IMR-90 (cell line): ENCODE results near the gene OR7C1. TPM values are rescaled to one million over a fixed set of nuclear protein-coding genes. Genes with fewer than 3 reads are reported as not detected.

Source experiments
- ATAC-seq: fragments of 200-7000 bp; cut with Tn5 transposase; 2 replicates; pipeline ENCODE4 v1.9.1; 2020; ENCODE audit warnings: low read depth, mild to moderate bottlenecking, moderate library complexity
- BruUV-seq: library from RNA; stranded (reverse); fragments of 400-500 nt; replicated peaks from 2 replicates; lab custom pipeline; 2021; lab: Mats Ljungman, UMichigan
- CTCF ChIA-PET: fragments of 300-600 bp; formaldehyde crosslinking; extraction: SDS; loops from one replicate; lab custom pipeline; 2021; ENCODE audit warnings: antibody characterized with exemption; lab: Yijun Ruan, JAX
- POLR2A ChIA-PET: fragments of 300-600 bp; sonication (Branson Sonifier 250); formaldehyde crosslinking; loops from one replicate; lab custom pipeline; 2022; ENCODE audit warnings: antibody characterized with exemption; ENCODE audit not compliant: unreplicated experiment; lab: Charles Lee
- DNase-seq: peaks from one replicate; pipeline ENCODE4 v3.0.0; 2013
- H2AFZ ChIP-seq: replicated peaks from 2 replicates; pipeline ENCODE3; 2013; ENCODE audit warnings: low read length, mild to moderate bottlenecking; ENCODE audit not compliant: poor library complexity
- H2AK5ac ChIP-seq: 2 replicates; pipeline ENCODE4 v1.6.1; 2013; ENCODE audit warnings: low read depth, low read length, inconsistent platforms
- H2AK9ac ChIP-seq: replicated peaks from 2 replicates; pipeline ENCODE3; 2013; ENCODE audit warnings: mild to moderate bottlenecking, low read depth, low read length, moderate library complexity; ENCODE audit not compliant: poor library complexity
- H2BK120ac ChIP-seq: 2 replicates; pipeline ENCODE4 v1.6.1; 2013; ENCODE audit warnings: low read depth, low read length, inconsistent platforms
- H2BK15ac ChIP-seq: 3 replicates; pipeline ENCODE4 v1.6.1; 2013; ENCODE audit warnings: low read depth, low read length, inconsistent platforms
- H2BK20ac ChIP-seq: 2 replicates; pipeline ENCODE4 v1.6.1; 2013; ENCODE audit warnings: low read depth, mild to moderate bottlenecking, inconsistent platforms, low read length, moderate library complexity
- H2BK5ac ChIP-seq: 2 replicates; pipeline ENCODE4 v1.6.1; 2013; ENCODE audit warnings: mild to moderate bottlenecking, low read depth, low read length, inconsistent platforms; ENCODE audit not compliant: poor library complexity, severe bottlenecking
- H3K14ac ChIP-seq: replicated peaks from 2 replicates; pipeline ENCODE4 v1.6.1; 2013; ENCODE audit warnings: low read depth, low read length, inconsistent platforms
- H3K18ac ChIP-seq: 2 replicates; pipeline ENCODE4 v1.6.1; 2013; ENCODE audit warnings: low read depth, low read length, control low read depth
- H3K23ac ChIP-seq: 2 replicates; pipeline ENCODE4 v1.6.1; 2013; ENCODE audit warnings: low read depth, low read length, inconsistent platforms
- H3K27ac ChIP-seq: 2 replicates; pipeline ENCODE4 v1.5.1; 2013; ENCODE audit warnings: mild to moderate bottlenecking, control low read depth, low read length; ENCODE audit not compliant: insufficient read depth
- H3K27me3 ChIP-seq: 2 replicates; pipeline ENCODE4 v1.6.1; 2013; ENCODE audit warnings: low read length; ENCODE audit not compliant: control insufficient read depth, insufficient read depth
- H3K36me3 ChIP-seq: 2 replicates; pipeline ENCODE4 v1.6.1; 2013; ENCODE audit warnings: low read length, mixed read lengths; ENCODE audit not compliant: control insufficient read depth, insufficient read depth
- H3K4ac ChIP-seq: 2 replicates; pipeline ENCODE4 v1.6.1; 2013; ENCODE audit warnings: low read depth, low read length, inconsistent platforms
- H3K4me1 ChIP-seq: 2 replicates; pipeline ENCODE4 v1.6.1; 2013; ENCODE audit warnings: low read length, mixed read lengths; ENCODE audit not compliant: control insufficient read depth, insufficient read depth
- H3K4me2 ChIP-seq: 2 replicates; pipeline ENCODE4 v1.6.1; 2013; ENCODE audit warnings: low read depth, mild to moderate bottlenecking, control low read depth, low read length, moderate library complexity
- H3K4me3 ChIP-seq: 2 replicates; pipeline ENCODE4 v1.5.1; 2013; ENCODE audit warnings: low read depth, mild to moderate bottlenecking, control low read depth, low read length, moderate library complexity; ENCODE audit not compliant: insufficient read depth
- H3K56ac ChIP-seq: 2 replicates; pipeline ENCODE4 v1.6.1; 2013; ENCODE audit warnings: low read length, inconsistent platforms; ENCODE audit not compliant: insufficient read depth; ENCODE audit errors: extremely low read depth
- H3K79me1 ChIP-seq, 2 experiments: 2 replicates each; pipeline ENCODE4 v1.6.1; 2013; ENCODE audit warnings: low read length in 2 of 2, inconsistent platforms in 1 of 2, low read depth in 1 of 2
- H3K9ac ChIP-seq: 2 replicates; pipeline ENCODE4 v1.6.1; 2013; ENCODE audit warnings: low read depth, low read length, control low read depth
- H3K9me1 ChIP-seq: 2 replicates; pipeline ENCODE4 v1.6.1; 2013; ENCODE audit warnings: low read length, inconsistent platforms; ENCODE audit not compliant: insufficient read depth
- H3K9me3 ChIP-seq: 2 replicates; pipeline ENCODE4 v1.6.1; 2013; ENCODE audit warnings: low read length; ENCODE audit not compliant: control insufficient read depth, insufficient read depth
- H4K20me1 ChIP-seq: 2 replicates; pipeline ENCODE4 v1.6.1; 2013; ENCODE audit warnings: low read length, inconsistent platforms; ENCODE audit not compliant: insufficient read depth
- H4K5ac ChIP-seq: 2 replicates; pipeline ENCODE4 v1.6.1; 2013; ENCODE audit warnings: mild to moderate bottlenecking, low read depth, low read length, control low read depth
- H4K8ac ChIP-seq, 2 experiments: 2 replicates each; pipeline ENCODE4 v1.6.1; 2013; ENCODE audit warnings: low read depth in 2 of 2, low read length in 2 of 2, control low read depth in 1 of 2, inconsistent platforms in 1 of 2
- H4K91ac ChIP-seq: 2 replicates; pipeline ENCODE4 v1.6.1; 2013; ENCODE audit warnings: low read depth, low read length, inconsistent platforms; ENCODE audit not compliant: insufficient read depth
- BHLHE40 ChIP-seq: fragments of 150-350 bp; IDR thresholded peaks from 2 replicates; pipeline ENCODE4 v1.6.1; 2016; ENCODE audit warnings: mild to moderate bottlenecking, low read depth, low read length
- CEBPB ChIP-seq: IDR thresholded peaks from 2 replicates; pipeline ENCODE4 v1.6.1; 2012; ENCODE audit warnings: low read depth, low read length, improper control_type of control experiment
- CHD1 ChIP-seq: IDR thresholded peaks from 2 replicates; pipeline ENCODE4 v1.6.1; 2012; ENCODE audit warnings: low read depth, low read length, improper control_type of control experiment
- FOS ChIP-seq: fragments of 150-350 bp; IDR thresholded peaks from 2 replicates; pipeline ENCODE4 v1.6.1; 2016; ENCODE audit warnings: low read depth, low read length
- MAFK ChIP-seq: IDR thresholded peaks from 2 replicates; pipeline ENCODE4 v1.6.1; 2012; ENCODE audit warnings: low read depth, low read length, improper control_type of control experiment
- MAZ ChIP-seq: IDR thresholded peaks from 2 replicates; pipeline ENCODE4 v1.6.1; 2012; ENCODE audit warnings: low read depth, mild to moderate bottlenecking, low read length, improper control_type of control experiment, moderate library complexity, borderline replicate concordance
- MXI1 ChIP-seq: IDR thresholded peaks from 2 replicates; pipeline ENCODE4 v1.6.1; 2012; ENCODE audit warnings: low read depth, mild to moderate bottlenecking, low read length, moderate library complexity, borderline replicate concordance
- NFE2L2 ChIP-seq: fragments of 150-350 bp; IDR thresholded peaks from 2 replicates; pipeline ENCODE4 v1.6.1; 2016; ENCODE audit warnings: low read depth, mild to moderate bottlenecking, low read length
- POLR2A ChIP-seq: IDR thresholded peaks from 2 replicates; pipeline ENCODE4 v1.6.1; 2012; ENCODE audit warnings: mild to moderate bottlenecking, low read depth, low read length
- RAD21 ChIP-seq: IDR thresholded peaks from 2 replicates; pipeline ENCODE4 v1.6.1; 2012; ENCODE audit warnings: low read length, improper control_type of control experiment
- RCOR1 ChIP-seq: IDR thresholded peaks from 2 replicates; pipeline ENCODE4 v1.6.1; 2012; ENCODE audit warnings: mild to moderate bottlenecking, low read length, improper control_type of control experiment; ENCODE audit not compliant: insufficient replicate concordance
- RFX5 ChIP-seq: IDR thresholded peaks from 2 replicates; pipeline ENCODE4 v1.8.0; 2012; ENCODE audit warnings: low read depth, mild to moderate bottlenecking, low read length, moderate library complexity
- SMC3 ChIP-seq: fragments of 150-350 bp; IDR thresholded peaks from 2 replicates; pipeline ENCODE4 v1.6.1; 2016; ENCODE audit warnings: low read depth, mild to moderate bottlenecking, antibody characterized with exemption, low read length, moderate library complexity
- WGBS, 2 experiments: methylation state at CpG; one replicate each; pipeline versions ENCODE4 v1.1.5 to v1.1.7; 2013; ENCODE audit warnings: missing lambda C conversion rate in 2 of 2; ENCODE audit not compliant: insufficient read length in 1 of 2; ENCODE audit errors: extremely low coverage in 2 of 2; 5-methylcytosine and 5-hydroxymethylcytosine counted together
- dilution Hi-C: fragments of 300-500 bp; cut with HindIII; formaldehyde crosslinking; loops from one replicate; pipeline ENCODE4 v1.14.3; 2018; ENCODE audit warnings: low sequenced_read_pairs; ENCODE audit not compliant: unreplicated experiment
- in situ Hi-C: fragments of 300-500 bp; cut with MboI; formaldehyde crosslinking; loops from 3 replicates; pipeline ENCODE4 v1.14.3; 2019; ENCODE audit warnings: low sequenced_read_pairs, inconsistent platforms, mixed read lengths
- intact Hi-C: fragments of 100-400 bp; cut with micrococcal nuclease; formaldehyde crosslinking; loops from 2 replicates; pipeline ENCODE4 v1.10.0; 2022
- polyA plus RNA-seq, 3 experiments: library from polyadenylated mRNA; depleted of rRNA; stranded (reverse); fragments of >200 nt; gene quantifications; 2 replicates each; pipeline ENCODE4 v1.2.3, GENCODE V29; 2012; ENCODE audit warnings: low replicate concordance in 1 of 3
- total RNA-seq: library from RNA; depleted of rRNA; stranded (reverse); fragments of >200 nt; gene quantifications from 2 replicates; pipeline ENCODE4 v1.2.3, GENCODE V29; 2012
- TF ChIP-seq, protein P1 (sequence below): fragments of 150-350 bp; IDR thresholded peaks from 2 replicates; pipeline ENCODE4 v1.6.1; 2017; ENCODE audit warnings: mild to moderate bottlenecking, antibody characterized with exemption, low read length, low read depth
- TF ChIP-seq, protein P2 (sequence below): conservative IDR thresholded peaks from 2 replicates; pipeline ENCODE4 v1.5.1; 2012; ENCODE audit warnings: mild to moderate bottlenecking, low read depth, low read length, improper control_type of control experiment
- TF ChIP-seq, protein P3 (sequence below): fragments of 150-350 bp; IDR thresholded peaks from 2 replicates; pipeline ENCODE4 v1.6.1; 2016; ENCODE audit warnings: low read depth, mild to moderate bottlenecking, low read length, moderate library complexity, borderline replicate concordance

The OR7C1 gene
- total and polyA plus RNA-seq, 2 of the 4 experiments (the other 2 are of a cell fraction), result not detected

GRCh38 chr19:14748601-14749000, 86.4 kb downstream of the OR7C1 start:
- Histone ChIP-seq H3K27ac (no peak overlapping the region), H3K23ac (no peak overlapping the region), H2AFZ (no peak overlapping the region), H2BK20ac (no peak overlapping the region), H3K4me1 (no peaks in the 10 kb centered on the region), H3K79me1 (no peaks in the 10 kb centered on the region), H3K27me3 (no peaks in the 10 kb centered on the region), H4K91ac (no peak overlapping the region), H3K4me3 (no peak overlapping the region), H2AK9ac (no peak overlapping the region), H2BK120ac (no peak overlapping the region), H3K36me3 (no peaks in the 10 kb centered on the region), H2BK15ac (no peak overlapping the region), H3K9me1 (no peaks in the 10 kb centered on the region), H4K20me1 (no peaks in the 10 kb centered on the region), H3K4ac (no peak overlapping the region), H3K18ac (no peak overlapping the region), H2AK5ac (no peak overlapping the region), H3K14ac (no peak overlapping the region), H3K9ac (no peak overlapping the region), H3K4me2 (no peak overlapping the region), H2BK5ac (no peak overlapping the region), H3K9me3 (peaks cover 10% of the 10 kb centered on the region; the same call in 1 of the 2 replicates), H4K8ac (no peak overlapping the region), H4K5ac (no peak overlapping the region), H3K56ac (no peak overlapping the region)
- WGBS, 2 experiments, result no CpG with 5 or more reads among the region's 6 CpGs
- TF ChIP-seq RAD21 (no peak), CEBPB (no peak), BHLHE40 (no peak), MAZ (no peak), MAFK (no peak), RCOR1 (no peak), CHD1 (no peak), MXI1 (no peak), FOS (no peak), NFE2L2 (no peak), SMC3 (no peak), POLR2A (no peak), RFX5 (no peak)
- TF ChIP-seq, protein P1, sequence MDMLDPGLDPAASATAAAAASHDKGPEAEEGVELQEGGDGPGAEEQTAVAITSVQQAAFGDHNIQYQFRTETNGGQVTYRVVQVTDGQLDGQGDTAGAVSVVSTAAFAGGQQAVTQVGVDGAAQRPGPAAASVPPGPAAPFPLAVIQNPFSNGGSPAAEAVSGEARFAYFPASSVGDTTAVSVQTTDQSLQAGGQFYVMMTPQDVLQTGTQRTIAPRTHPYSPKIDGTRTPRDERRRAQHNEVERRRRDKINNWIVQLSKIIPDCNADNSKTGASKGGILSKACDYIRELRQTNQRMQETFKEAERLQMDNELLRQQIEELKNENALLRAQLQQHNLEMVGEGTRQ, result no peak
- TF ChIP-seq, protein P2, sequence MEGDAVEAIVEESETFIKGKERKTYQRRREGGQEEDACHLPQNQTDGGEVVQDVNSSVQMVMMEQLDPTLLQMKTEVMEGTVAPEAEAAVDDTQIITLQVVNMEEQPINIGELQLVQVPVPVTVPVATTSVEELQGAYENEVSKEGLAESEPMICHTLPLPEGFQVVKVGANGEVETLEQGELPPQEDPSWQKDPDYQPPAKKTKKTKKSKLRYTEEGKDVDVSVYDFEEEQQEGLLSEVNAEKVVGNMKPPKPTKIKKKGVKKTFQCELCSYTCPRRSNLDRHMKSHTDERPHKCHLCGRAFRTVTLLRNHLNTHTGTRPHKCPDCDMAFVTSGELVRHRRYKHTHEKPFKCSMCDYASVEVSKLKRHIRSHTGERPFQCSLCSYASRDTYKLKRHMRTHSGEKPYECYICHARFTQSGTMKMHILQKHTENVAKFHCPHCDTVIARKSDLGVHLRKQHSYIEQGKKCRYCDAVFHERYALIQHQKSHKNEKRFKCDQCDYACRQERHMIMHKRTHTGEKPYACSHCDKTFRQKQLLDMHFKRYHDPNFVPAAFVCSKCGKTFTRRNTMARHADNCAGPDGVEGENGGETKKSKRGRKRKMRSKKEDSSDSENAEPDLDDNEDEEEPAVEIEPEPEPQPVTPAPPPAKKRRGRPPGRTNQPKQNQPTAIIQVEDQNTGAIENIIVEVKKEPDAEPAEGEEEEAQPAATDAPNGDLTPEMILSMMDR, result no peak
- TF ChIP-seq, protein P3, sequence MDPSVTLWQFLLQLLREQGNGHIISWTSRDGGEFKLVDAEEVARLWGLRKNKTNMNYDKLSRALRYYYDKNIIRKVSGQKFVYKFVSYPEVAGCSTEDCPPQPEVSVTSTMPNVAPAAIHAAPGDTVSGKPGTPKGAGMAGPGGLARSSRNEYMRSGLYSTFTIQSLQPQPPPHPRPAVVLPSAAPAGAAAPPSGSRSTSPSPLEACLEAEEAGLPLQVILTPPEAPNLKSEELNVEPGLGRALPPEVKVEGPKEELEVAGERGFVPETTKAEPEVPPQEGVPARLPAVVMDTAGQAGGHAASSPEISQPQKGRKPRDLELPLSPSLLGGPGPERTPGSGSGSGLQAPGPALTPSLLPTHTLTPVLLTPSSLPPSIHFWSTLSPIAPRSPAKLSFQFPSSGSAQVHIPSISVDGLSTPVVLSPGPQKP, result no peak
- no TSS peak for BruUV-seq
- POLR2A ChIA-PET, result no interaction called here
- DNase-seq (no peak), ATAC-seq (no peak)
- intact Hi-C loops (no loop called here), dilution Hi-C loops (no loop called here), in situ Hi-C loops (no loop called here)
- CTCF ChIA-PET, result interaction anchor here (0.6 kb wide), 1 partner anchor 793 kb away, joined by 5 read pairs; no protein-coding TSS in a partner anchor
